Uterus (tissue), 2 donors: ENCODE data around the gene NCAPD3.

Experiments
- POLR2A ChIP-seq, 2 donors: fragments of 450-650 bp; IDR thresholded peaks; one replicate each; pipeline ENCODE4 v1.6.1; 2016; ENCODE audit warnings: antibody characterized with exemption in 2 of 2, mild to moderate bottlenecking in 1 of 2, moderate library complexity in 1 of 2
- TF ChIP-seq, protein P1 (sequence below), 4 experiments: fragments of 200-600 bp in 2 of 4; fragments of 450-650 bp in 2 of 4; sonication (generic) in 2 of 4; IDR thresholded peaks; one replicate each; pipeline ENCODE4 v1.5.1; 2016 to 2019; ENCODE audit warnings: antibody characterized with exemption in 4 of 4, mild to moderate bottlenecking in 2 of 4, moderate library complexity in 1 of 4

DNA sequence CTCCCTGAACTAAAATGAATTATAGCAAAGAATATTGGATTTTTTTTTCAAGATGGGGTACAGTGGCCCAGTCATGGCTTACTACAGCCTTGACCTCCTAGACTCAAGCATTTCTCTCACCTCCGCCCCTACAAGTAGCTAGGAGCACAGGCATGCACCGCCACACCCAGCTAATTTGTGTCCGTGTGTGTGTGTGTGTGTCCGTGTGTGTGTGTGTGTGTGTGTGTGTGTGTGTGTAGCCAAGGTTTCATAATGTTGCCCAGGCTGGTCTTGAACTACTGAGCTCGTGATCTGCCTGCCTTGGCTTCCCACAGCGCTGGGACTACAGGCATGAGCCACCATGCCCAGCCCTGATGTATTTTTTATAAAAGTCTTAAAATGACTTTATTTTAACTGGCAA, 16.8 kb upstream of the NCAPD3 start:
- TF ChIP-seq, protein P1, sequence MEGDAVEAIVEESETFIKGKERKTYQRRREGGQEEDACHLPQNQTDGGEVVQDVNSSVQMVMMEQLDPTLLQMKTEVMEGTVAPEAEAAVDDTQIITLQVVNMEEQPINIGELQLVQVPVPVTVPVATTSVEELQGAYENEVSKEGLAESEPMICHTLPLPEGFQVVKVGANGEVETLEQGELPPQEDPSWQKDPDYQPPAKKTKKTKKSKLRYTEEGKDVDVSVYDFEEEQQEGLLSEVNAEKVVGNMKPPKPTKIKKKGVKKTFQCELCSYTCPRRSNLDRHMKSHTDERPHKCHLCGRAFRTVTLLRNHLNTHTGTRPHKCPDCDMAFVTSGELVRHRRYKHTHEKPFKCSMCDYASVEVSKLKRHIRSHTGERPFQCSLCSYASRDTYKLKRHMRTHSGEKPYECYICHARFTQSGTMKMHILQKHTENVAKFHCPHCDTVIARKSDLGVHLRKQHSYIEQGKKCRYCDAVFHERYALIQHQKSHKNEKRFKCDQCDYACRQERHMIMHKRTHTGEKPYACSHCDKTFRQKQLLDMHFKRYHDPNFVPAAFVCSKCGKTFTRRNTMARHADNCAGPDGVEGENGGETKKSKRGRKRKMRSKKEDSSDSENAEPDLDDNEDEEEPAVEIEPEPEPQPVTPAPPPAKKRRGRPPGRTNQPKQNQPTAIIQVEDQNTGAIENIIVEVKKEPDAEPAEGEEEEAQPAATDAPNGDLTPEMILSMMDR (IDR thresholded peaks at IDR 0.05), result no peak
- TF ChIP-seq POLR2A (IDR thresholded peaks at IDR 0.05), result no peak
